GM15510 (cell line): Measurements from ENCODE around the gene OMP.

ENCODE experiments used
- POLR2A ChIP-seq: IDR thresholded peaks from 3 replicates; pipeline ENCODE4 v1.6.1; 2011; ENCODE audit warnings: borderline replicate concordance; ENCODE audit not compliant: insufficient read length; ENCODE audit errors: extremely low read depth

The OMP gene

GRCh38 chr11:77102246-77103210 lies at the start of gene OMP:
OMP (plus strand) TSS chr11:77102840; CDS start chr11:77102840, 0 bp downstream.
- no peak for TF ChIP-seq POLR2A

DNA sequence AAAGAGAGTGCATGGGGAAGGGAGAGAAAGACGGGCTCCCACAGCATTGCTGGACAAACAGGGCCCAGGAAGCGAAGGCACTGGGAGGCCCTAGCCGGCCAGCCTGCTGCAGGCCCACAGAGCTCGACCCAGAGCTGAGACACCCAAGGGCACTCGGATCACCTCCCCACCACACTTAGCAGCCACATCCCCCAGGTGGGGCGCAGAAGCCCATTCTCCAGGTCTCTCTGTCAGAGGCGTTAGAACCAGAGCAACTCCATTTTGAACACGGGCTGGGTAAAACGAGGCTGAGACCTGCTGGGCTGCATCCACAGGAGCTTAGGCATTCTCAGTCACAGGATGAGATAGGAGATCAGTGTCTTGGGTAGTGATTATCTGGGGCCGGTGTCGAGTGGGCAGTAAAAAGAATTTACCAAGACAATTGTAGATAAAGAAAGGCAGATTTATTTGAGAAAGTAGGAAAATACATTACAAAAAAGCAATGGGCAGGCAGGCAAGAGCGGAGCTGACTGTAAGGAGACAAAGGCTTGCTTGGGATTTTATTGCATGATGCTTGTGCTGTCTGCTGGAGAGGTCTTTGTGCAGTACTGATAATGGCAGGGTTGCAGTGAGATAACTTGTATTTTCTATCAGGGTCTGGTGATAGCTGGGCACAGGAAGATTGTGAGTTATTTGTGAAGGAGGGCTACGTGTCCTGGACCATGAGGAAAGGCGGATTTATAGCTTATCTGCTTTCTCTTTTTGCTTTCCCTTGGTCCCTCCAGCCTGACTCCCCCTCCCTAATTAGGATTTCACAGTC lies 49.2 kb upstream of the OMP start:
- TF ChIP-seq POLR2A = no peak

DNA sequence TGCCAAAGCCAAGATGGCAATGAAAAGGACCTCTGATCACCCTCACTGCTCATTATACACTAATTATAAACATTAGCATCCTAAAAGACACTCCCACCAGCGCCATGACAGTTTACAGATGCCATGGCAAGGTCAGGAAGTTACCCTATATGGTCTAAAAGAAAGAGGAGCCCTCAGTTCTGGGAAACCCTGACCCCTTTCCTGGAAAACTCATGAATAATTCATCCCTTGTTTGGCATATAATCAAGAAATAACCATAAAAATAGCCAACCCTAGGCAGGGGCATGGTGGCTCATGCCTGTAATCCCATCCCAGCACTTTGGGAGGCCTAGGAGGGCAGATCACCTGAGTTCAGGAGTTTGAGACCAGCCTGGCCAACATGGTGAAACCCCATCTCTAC lies 48.6 kb upstream of the OMP start:
- no peak for TF ChIP-seq POLR2A

DNA sequence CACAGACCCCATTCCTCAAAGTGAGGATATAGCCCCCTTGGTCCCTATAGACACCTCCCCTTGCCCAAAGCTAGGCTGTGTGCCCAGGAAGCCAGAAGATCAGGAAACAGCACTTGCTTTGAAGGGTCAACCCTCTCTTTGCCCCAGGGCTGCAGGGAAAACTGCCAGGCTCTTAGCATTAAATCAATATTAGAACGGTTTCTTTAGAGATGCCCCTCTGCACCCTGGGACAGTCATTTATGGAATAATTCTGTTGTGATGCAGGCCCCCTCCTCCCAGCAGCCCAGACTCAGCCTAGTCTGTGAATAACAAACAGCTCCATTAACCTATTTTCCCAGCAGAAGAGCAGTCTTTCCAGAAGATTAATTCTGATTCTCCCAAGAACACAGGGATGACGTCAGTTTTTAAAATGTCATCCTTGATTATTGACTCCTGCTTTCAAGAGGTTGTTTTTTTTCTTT lies 47.5 kb upstream of the OMP start:
- no peak for TF ChIP-seq POLR2A

GRCh38 chr11:77055913-77056312 lies 46.7 kb upstream of the OMP start:
- TF ChIP-seq POLR2A = no peak

- TF ChIP-seq POLR2A = no peak
These were observed 45.7 kb upstream of the OMP start for GRCh38 chr11:77056814-77057402.

DNA sequence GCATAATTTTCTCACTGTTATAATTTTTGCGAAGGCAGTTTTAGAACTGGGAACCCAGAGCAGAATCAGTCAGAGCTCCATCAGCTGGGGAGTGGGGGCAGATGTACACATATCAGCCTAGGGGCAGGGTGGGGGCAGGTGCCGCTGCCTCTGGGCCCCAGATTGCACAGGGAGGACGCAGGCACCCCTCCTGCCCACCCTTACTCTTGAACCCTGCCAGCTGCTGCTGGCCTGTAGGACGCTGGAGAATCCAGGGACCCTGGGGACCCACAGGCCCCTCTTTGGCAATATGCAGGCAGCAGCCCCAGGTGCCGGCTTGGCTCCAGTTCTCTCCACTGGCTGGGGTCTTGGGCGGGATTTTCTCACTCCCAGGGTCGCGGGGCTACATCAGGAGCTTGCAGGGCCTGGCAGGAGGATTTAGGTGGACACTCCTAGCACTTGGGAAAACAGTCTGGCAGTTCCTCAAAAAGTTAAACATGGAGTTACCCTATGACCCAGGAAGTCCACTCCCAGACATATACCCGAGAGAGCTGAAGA lies 44.6 kb upstream of the OMP start:
- TF ChIP-seq POLR2A = no peak

DNA sequence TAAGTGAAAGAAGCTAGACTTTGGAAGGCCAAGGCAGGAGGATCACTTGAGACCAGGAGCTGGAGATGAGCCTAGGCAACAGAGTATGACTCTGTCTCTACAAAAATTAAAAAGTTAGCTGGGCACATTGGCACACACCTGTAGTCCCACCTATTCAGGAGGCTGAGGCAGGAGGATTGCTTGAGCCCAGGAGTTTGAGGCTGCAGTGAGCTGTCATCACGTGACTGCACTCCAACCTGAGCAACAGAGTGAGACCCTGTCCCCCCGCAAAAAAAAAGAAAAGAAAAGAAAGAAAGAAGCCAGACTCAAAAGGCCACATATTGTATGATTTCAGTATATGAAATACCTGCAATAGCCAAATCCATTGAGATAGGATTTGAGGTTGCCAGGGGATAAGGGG lies 43.7 kb upstream of the OMP start:
- TF ChIP-seq POLR2A = no peak

- no peak for TF ChIP-seq POLR2A
These were observed 42.8 kb upstream of the OMP start for GRCh38 chr11:77059806-77060205.

DNA sequence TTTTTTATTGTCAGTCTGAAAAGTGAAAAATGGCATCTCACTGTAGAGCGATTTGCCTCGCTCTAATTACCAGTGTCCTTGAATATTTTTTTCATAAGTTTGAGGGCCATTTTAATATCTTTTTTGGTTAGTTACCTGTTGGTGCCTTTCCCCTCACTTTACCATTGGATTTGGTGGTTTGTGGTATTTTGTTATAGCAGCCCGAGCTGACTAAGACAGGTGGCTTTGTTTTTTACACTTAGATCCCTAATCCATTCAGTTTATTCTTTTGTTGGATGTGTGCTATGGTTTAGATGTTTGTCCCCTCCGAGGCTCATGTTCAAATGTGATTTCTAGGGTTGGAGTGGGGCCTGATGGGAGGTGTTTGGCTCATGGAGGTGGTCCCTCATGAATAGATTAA lies 42.4 kb upstream of the OMP start:
- no peak for TF ChIP-seq POLR2A

GRCh38 chr11:77062924-77063323 lies 39.7 kb upstream of the OMP start:
- no peak for TF ChIP-seq POLR2A

DNA sequence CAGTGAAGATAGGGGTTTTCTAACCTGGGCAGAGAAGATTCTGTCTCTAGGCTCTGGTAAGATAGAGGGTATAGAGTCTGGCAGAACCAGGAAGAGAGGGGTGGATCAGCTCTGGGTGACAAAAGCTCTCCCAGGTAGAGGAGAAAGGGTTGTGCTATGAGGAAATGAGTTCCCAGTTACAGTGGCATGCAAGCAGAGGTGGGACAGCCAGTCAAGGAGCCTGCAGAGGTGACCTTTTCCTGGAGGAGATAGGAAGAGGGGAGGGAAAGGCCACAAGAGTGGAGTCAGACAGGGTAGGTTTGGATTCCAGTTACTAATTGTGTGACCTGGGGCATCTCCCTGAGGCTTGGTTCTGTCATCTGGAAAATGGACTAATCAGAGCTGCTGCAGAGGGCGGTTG lies 39.2 kb upstream of the OMP start:
- TF ChIP-seq POLR2A = no peak

- no peak for TF ChIP-seq POLR2A
These were observed 38.8 kb upstream of the OMP start for GRCh38 chr11:77063861-77064260.

DNA sequence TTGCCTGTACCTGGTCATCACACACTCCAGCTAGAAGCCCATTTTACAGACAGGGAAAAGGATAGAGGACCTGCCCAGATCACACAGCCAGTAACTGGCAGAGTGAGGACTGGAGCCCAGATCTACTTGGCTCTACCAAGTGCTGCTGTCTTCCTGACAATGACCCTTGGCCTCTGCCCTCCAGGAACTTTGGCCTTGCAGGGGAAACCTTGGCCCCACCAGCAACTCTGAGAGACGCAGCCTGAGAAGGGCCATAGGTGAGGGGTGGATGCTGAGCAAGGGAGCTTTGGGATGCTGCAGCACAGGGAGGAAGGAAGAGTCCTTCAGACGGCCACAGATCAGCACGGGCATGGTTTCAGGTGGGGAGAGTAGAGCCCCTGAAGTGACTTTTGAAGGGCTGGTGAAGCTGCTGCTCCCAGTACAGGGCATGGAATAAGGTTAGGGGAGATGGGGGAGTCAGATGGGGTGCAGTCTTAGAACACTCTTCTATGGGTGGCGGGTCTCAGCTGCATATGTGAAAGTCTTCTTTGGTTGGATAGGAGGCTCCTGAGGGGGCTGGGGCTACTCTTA lies 37.9 kb upstream of the OMP start:
- no peak for TF ChIP-seq POLR2A
